Gastrocnemius medialis (tissue), 4 donors: ENCODE data around the gene RUVBL2. TPM values are rescaled to one million over a fixed set of nuclear protein-coding genes. Genes with fewer than 3 reads are reported as not detected.
A peak's percentile ranks its signal among the peaks of the same experiment; 100 is the strongest.

Experiments
- ATAC-seq, 2 donors: fragments of 150-250 bp; one replicate each; pipeline ENCODE4 v1.9.1; 2016
- DNase-seq, 2 donors: peaks; one replicate each; pipeline ENCODE4 v3.0.0-alpha.2; 2019
- H3K27ac ChIP-seq, 4 donors: fragments of 200-600 bp; sonication (generic); 1 replicate in 1 of 4; 2 replicates in 3 of 4; pipeline ENCODE4 v1.5.1; 2016 to 2018; ENCODE audit warnings: mild to moderate bottlenecking in 2 of 4, moderate library complexity in 1 of 4
- H3K27me3 ChIP-seq, 3 donors: fragments of 200-600 bp; sonication (generic) in 2 of 3; 1 replicate in 1 of 3; 2 replicates in 2 of 3; pipeline versions ENCODE4 v1.5.1 to v1.6.0; 2016 to 2019; ENCODE audit warnings: mild to moderate bottlenecking in 1 of 3, moderate library complexity in 1 of 3
- H3K36me3 ChIP-seq, 2 donors: fragments of 200-600 bp; sonication (generic) in 1 of 2; one replicate each; pipeline ENCODE4 v1.5.1; 2017 to 2018
- H3K4me1 ChIP-seq, 2 donors: fragments of 200-600 bp; sonication (generic) in 1 of 2; one replicate each; pipeline ENCODE4 v1.5.1; 2016 to 2017; ENCODE audit warnings: mild to moderate bottlenecking in 2 of 2
- H3K4me3 ChIP-seq, 4 donors: fragments of 200-600 bp; sonication (generic) in 3 of 4; 1 replicate in 1 of 4; 2 replicates in 3 of 4; pipeline ENCODE4 v1.5.1; 2016 to 2019; ENCODE audit warnings: mild to moderate bottlenecking in 2 of 4
- H3K9me3 ChIP-seq, 3 donors: fragments of 200-600 bp; sonication (generic) in 2 of 3; 1 replicate in 1 of 3; 2 replicates in 2 of 3; pipeline ENCODE4 v1.5.1; 2016 to 2019
- CTCF ChIP-seq, 5 experiments: fragments of 450-650 bp in 3 of 5; fragments of 200-600 bp in 2 of 5; sonication (generic) in 2 of 5; IDR thresholded peaks in 4 of 5; conservative IDR thresholded peaks in 1 of 5; 1 replicate in 4 of 5; 2 replicates in 1 of 5; pipeline ENCODE4 v1.5.1; 2016 to 2019; ENCODE audit warnings: antibody characterized with exemption in 5 of 5, mild to moderate bottlenecking in 3 of 5, moderate library complexity in 3 of 5
- POLR2A ChIP-seq, 2 donors: fragments of 450-650 bp; IDR thresholded peaks; one replicate each; pipeline ENCODE4 v1.6.1; 2017; ENCODE audit warnings: antibody characterized with exemption in 2 of 2, mild to moderate bottlenecking in 2 of 2, moderate library complexity in 2 of 2
- in situ Hi-C, 4 donors: fragments of 200-750 bp; cut with MboI; loops; one replicate each; pipeline versions ENCODE4 v1.15.0 to v1.8.0; 2017; ENCODE audit warnings: low sequenced_read_pairs in 4 of 4
- intact Hi-C: fragments of 100-400 bp; cut with DNase I; formaldehyde crosslinking; loops from one replicate; pipeline ENCODE4 v1.15.1; 2023; ENCODE audit warnings: low total_unique reads
- total RNA-seq, 4 donors: library from RNA; depleted of rRNA; stranded (reverse); fragments of >200 nt; gene quantifications; one replicate each; pipeline versions ENCODE4 v1.1.0 to v1.2.3, GENCODE V29; 2016

RUVBL2 gene
- total RNA-seq, 4 donors from 2014 or later: 134 to 185 (median 146) TPM

- intact Hi-C loops: no loop called here
- H3K4me1 ChIP-seq: peaks cover 21 to 26% of the 10 kb centered on the region in 2 donors
- H3K27ac ChIP-seq: no peak overlapping the region
- H3K4me3 ChIP-seq: no peak overlapping the region
- DNase-seq: no peak
- no peaks in the 10 kb centered on the region for H3K36me3 ChIP-seq
- no peak for TF ChIP-seq POLR2A (IDR thresholded peaks at IDR 0.05)
- TF ChIP-seq CTCF (IDR thresholded peaks at IDR 0.05 in 4 of 5, conservative IDR thresholded peaks at IDR 0.05 in 1 of 5): no peak
- in situ Hi-C loops: loop anchor here in 2 of 4 donors (10.0 to 25.0 kb wide), 2 partner anchors 85 to 97 kb away; partner anchors contain the start of genes PPP1R15A (in 2 of the 2) and PLEKHA4 (in 1 of the 2)
- H3K27me3 ChIP-seq: no peaks in the 10 kb centered on the region
- no peak for ATAC-seq
- no peaks in the 10 kb centered on the region for H3K9me3 ChIP-seq
These were observed 34.1 kb upstream of the RUVBL2 start for GRCh38 chr19:48959341-48960239.

- peaks cover 19 to 23% of the 10 kb centered on the region in 2 donors for H3K4me1 ChIP-seq
- peaks cover 0 to 3% of the 10 kb centered on the region in 2 donors for H3K36me3 ChIP-seq
- intact Hi-C loops (no loop called here), in situ Hi-C loops (loop anchor here in 2 of 4 donors (10.0 to 25.0 kb wide), 2 partner anchors 86 to 99 kb away; partner anchors contain the start of genes PPP1R15A (in 2 of the 2) and PLEKHA4 (in 1 of the 2))
- TF ChIP-seq POLR2A (IDR thresholded peaks at IDR 0.05) (no peak), CTCF (IDR thresholded peaks at IDR 0.05 in 4 of 5, conservative IDR thresholded peaks at IDR 0.05 in 1 of 5) (no peak)
- no peak for ATAC-seq
- H3K9me3 ChIP-seq: no peaks in the 10 kb centered on the region
- peak overlapping the region in 3 of 4 donors; percentile 14 to 99 (median 99) for H3K27ac ChIP-seq
- peak in 1 of 2 donors; percentile 36 for DNase-seq
- no peak overlapping the region for H3K4me3 ChIP-seq
- no peaks in the 10 kb centered on the region for H3K27me3 ChIP-seq
These were observed 32.5 kb upstream of the RUVBL2 start for GRCh38 chr19:48961051-48961649.

DNA sequence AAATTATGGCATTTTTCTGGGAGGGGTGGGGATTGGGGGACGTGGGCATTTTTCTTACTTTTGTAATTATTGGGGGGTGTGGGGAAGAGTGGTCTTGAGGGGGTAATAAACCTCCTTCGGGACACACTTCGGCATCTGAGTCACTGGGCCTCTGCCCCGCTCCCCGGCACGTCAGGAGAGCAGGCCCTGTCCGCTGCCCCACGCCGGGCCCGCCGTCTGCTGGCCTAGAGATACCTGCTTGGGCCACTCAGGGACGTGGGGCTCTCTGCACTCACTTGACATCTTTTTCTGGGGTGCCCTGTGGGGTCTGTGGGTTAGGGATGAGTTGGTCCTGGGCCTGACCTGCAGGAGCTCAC, 32.0 kb upstream of the RUVBL2 start:
- in situ Hi-C loops: loop anchor here in 2 of 4 donors (10.0 to 25.0 kb wide), 2 partner anchors 87 to 99 kb away; partner anchors contain the start of genes PPP1R15A (in 2 of the 2) and PLEKHA4 (in 1 of the 2)
- H3K4me3 ChIP-seq: no peak overlapping the region

More for the DNA sequence above, 32.0 kb upstream of the RUVBL2 start:
- Histone ChIP-seq H3K27ac (peak overlapping the region; percentile 89 to 99 (median 98)), H3K9me3 (no peaks in the 10 kb centered on the region), H3K4me1 (peaks cover 24 to 28% of the 10 kb centered on the region in 2 donors), H3K27me3 (no peaks in the 10 kb centered on the region), H3K36me3 (peaks cover 0 to 8% of the 10 kb centered on the region in 2 donors)
- no peak for DNase-seq
- TF ChIP-seq CTCF (IDR thresholded peaks at IDR 0.05 in 4 of 5, conservative IDR thresholded peaks at IDR 0.05 in 1 of 5) (no peak), POLR2A (IDR thresholded peaks at IDR 0.05) (no peak)
- no peak for ATAC-seq
- intact Hi-C loops: no loop called here
